GM23338 (cell line): ENCODE measurements around the gene NPAS3. TPM values are rescaled to one million over a fixed set of nuclear protein-coding genes. Genes with fewer than 3 reads are reported as not detected.

Source experiments
- ATAC-seq: fragments of 200-7000 bp; cut with Tn5 transposase; 3 replicates; pipeline ENCODE4 v1.9.1; 2020
- DNase-seq: peaks from one replicate; pipeline ENCODE4 v3.0.0-alpha.2; 2015; ENCODE audit warnings: low spot score
- H2AFZ ChIP-seq: fragments of 200-600 bp; sonication (generic); 2 replicates; pipeline ENCODE4 v1.8.0; 2016; ENCODE audit warnings: antibody characterized with exemption, mild to moderate bottlenecking, moderate library complexity
- H3F3A ChIP-seq: fragments of 200-600 bp; sonication (generic); replicated peaks from 2 replicates; pipeline ENCODE4 v1.8.0; 2017; ENCODE audit warnings: antibody characterized with exemption, mixed run types, low read depth
- H3K27ac ChIP-seq: fragments of 200-600 bp; sonication (generic); 2 replicates; pipeline ENCODE4 v1.6.1; 2016; ENCODE audit warnings: low read depth
- H3K27me3 ChIP-seq: fragments of 200-600 bp; sonication (generic); 2 replicates; pipeline ENCODE4 v1.8.0; 2016; ENCODE audit warnings: mild to moderate bottlenecking, mixed run types, moderate library complexity; ENCODE audit not compliant: insufficient read depth
- H3K36me3 ChIP-seq: fragments of 200-600 bp; sonication (generic); 2 replicates; pipeline ENCODE4 v1.8.0; 2016; ENCODE audit warnings: mild to moderate bottlenecking; ENCODE audit not compliant: insufficient read depth
- H3K4me1 ChIP-seq: fragments of 200-600 bp; sonication (generic); 2 replicates; pipeline ENCODE4 v1.8.0; 2016; ENCODE audit warnings: mild to moderate bottlenecking, moderate library complexity; ENCODE audit not compliant: insufficient read depth
- H3K4me2 ChIP-seq: fragments of 200-600 bp; sonication (generic); 2 replicates; pipeline ENCODE4 v1.7.1; 2017; ENCODE audit warnings: mixed run types
- H3K4me3 ChIP-seq: fragments of 200-600 bp; sonication (generic); 2 replicates; pipeline ENCODE4 v1.6.1; 2016; ENCODE audit warnings: mixed run types
- H3K79me2 ChIP-seq: fragments of 200-600 bp; sonication (generic); replicated peaks from 2 replicates; pipeline ENCODE4 v1.8.0; 2017; ENCODE audit warnings: mild to moderate bottlenecking; ENCODE audit not compliant: insufficient read depth
- H3K9me2 ChIP-seq: fragments of 200-600 bp; sonication (generic); 2 replicates; pipeline ENCODE4 v1.8.0; 2017; ENCODE audit not compliant: insufficient read depth
- H4K20me1 ChIP-seq: fragments of 200-600 bp; sonication (generic); replicated peaks from 2 replicates; pipeline ENCODE4 v1.8.0; 2017; ENCODE audit warnings: mild to moderate bottlenecking; ENCODE audit not compliant: insufficient read depth
- H3K27ac Mint-ChIP-seq: 2 replicates; pipeline ENCODE4 v1.8.0; 2020; ENCODE audit warnings: inconsistent platforms, mild to moderate bottlenecking, moderate library complexity, mixed read lengths
- H3K27me3 Mint-ChIP-seq: 3 replicates; pipeline ENCODE4 v1.8.0; 2022; ENCODE audit warnings: low read depth, mild to moderate bottlenecking, moderate library complexity, mixed read lengths, inconsistent platforms; ENCODE audit not compliant: insufficient read depth, poor library complexity
- H3K36me3 Mint-ChIP-seq: 3 replicates; pipeline ENCODE4 v1.8.0; 2021; ENCODE audit warnings: low read depth, mild to moderate bottlenecking, inconsistent platforms, moderate library complexity, mixed read lengths
- H3K4me1 Mint-ChIP-seq: 3 replicates; pipeline ENCODE4 v1.8.0; 2020; ENCODE audit warnings: mild to moderate bottlenecking, inconsistent platforms, mixed read lengths
- H3K4me3 Mint-ChIP-seq: 3 replicates; pipeline ENCODE4 v1.8.0; 2021; ENCODE audit warnings: moderate library complexity, mild to moderate bottlenecking, inconsistent platforms, mixed read lengths
- H3K9me3 Mint-ChIP-seq: 3 replicates; pipeline ENCODE4 v1.8.0; 2020; ENCODE audit warnings: moderate library complexity, mild to moderate bottlenecking, inconsistent platforms, mixed read lengths
- CREB1 ChIP-seq: fragments of 250-450 bp; sonication (Bioruptor Pico); IDR thresholded peaks from 2 replicates; pipeline ENCODE4 v1.5.0; 2020; ENCODE audit warnings: low read depth, mild to moderate bottlenecking, moderate library complexity
- CTCF ChIP-seq, 2 experiments: fragments of 200-600 bp in 1 of 2; sonication (generic) in 1 of 2; conservative IDR thresholded peaks; 2 replicates each; pipeline versions ENCODE4 v1.5.1 to v1.6.1; 2016 to 2017; ENCODE audit warnings: antibody characterized with exemption in 2 of 2, low read depth in 2 of 2, mild to moderate bottlenecking in 2 of 2, moderate library complexity in 1 of 2
- EZH2 ChIP-seq: fragments of 200-600 bp; sonication (generic); IDR thresholded peaks from one replicate; pipeline ENCODE4 v1.8.0; 2017; ENCODE audit warnings: antibody characterized with exemption, mild to moderate bottlenecking, low read depth; ENCODE audit not compliant: unreplicated experiment
- EZH2phosphoT487 ChIP-seq: fragments of 200-600 bp; sonication (generic); IDR thresholded peaks from one replicate; pipeline ENCODE4 v1.8.1; 2018; ENCODE audit warnings: antibody characterized with exemption; ENCODE audit not compliant: unreplicated experiment
- JUNB ChIP-seq: IDR thresholded peaks from one replicate; pipeline ENCODE4 v1.6.1; 2016; ENCODE audit warnings: antibody characterized with exemption; ENCODE audit not compliant: unreplicated experiment
- NANOG ChIP-seq: IDR thresholded peaks from 2 replicates; pipeline ENCODE4 v1.6.1; 2016; ENCODE audit warnings: antibody characterized with exemption, borderline replicate concordance
- POLR2AphosphoS5 ChIP-seq: IDR thresholded peaks from 2 replicates; pipeline ENCODE4 v1.6.1; 2016; ENCODE audit warnings: antibody characterized with exemption, low read depth
- STAT1 ChIP-seq: IDR thresholded peaks from one replicate; pipeline ENCODE4 v1.6.1; 2016; ENCODE audit warnings: antibody characterized with exemption; ENCODE audit not compliant: unreplicated experiment
- ZNF331 ChIP-seq: fragments of 250-450 bp; sonication (Bioruptor Pico); IDR thresholded peaks from 2 replicates; pipeline ENCODE4 v1.5.0; 2020; ENCODE audit warnings: low read depth, mild to moderate bottlenecking, moderate library complexity
- polyA plus RNA-seq: library from polyadenylated mRNA; unstranded; fragments of >200 nt; fragmentation: Nextera tagmentation; extraction: Ambion mirVana; gene quantifications from 2 replicates; pipeline ENCODE4 v1.2.1, GENCODE V29; 2016
- total RNA-seq: library from RNA; depleted of rRNA; stranded (reverse); fragments of >200 nt; shearing (Covaris generic); gene quantifications from 2 replicates; pipeline ENCODE4 v1.2.3, GENCODE V29; 2014
- TF ChIP-seq, protein P1 (sequence below): IDR thresholded peaks from 2 replicates; pipeline ENCODE4 v1.6.1; 2016; ENCODE audit warnings: antibody characterized with exemption
- TF ChIP-seq, protein P2 (sequence below): IDR thresholded peaks from one replicate; pipeline ENCODE4 v1.6.1; 2018; ENCODE audit warnings: antibody characterized with exemption; ENCODE audit not compliant: unreplicated experiment

Gene NPAS3
- total and polyA plus RNA-seq, 2 experiments from 2014 or later, result 0.17 to 0.19 TPM

GRCh38 chr14:33846100-33846824, 907.6 kb downstream of the NPAS3 start (continued):
- TF ChIP-seq POLR2AphosphoS5 (no peak), NANOG (no peak), CREB1 (no peak), ZNF331 (CRISPR knock-in tag) (no peak), CTCF (conservative IDR thresholded peaks at IDR 0.05; ENCODE audit: low read depth in 2 of 2) (no peak), JUNB (no peak), STAT1 (no peak)
- TF ChIP-seq, protein P1, sequence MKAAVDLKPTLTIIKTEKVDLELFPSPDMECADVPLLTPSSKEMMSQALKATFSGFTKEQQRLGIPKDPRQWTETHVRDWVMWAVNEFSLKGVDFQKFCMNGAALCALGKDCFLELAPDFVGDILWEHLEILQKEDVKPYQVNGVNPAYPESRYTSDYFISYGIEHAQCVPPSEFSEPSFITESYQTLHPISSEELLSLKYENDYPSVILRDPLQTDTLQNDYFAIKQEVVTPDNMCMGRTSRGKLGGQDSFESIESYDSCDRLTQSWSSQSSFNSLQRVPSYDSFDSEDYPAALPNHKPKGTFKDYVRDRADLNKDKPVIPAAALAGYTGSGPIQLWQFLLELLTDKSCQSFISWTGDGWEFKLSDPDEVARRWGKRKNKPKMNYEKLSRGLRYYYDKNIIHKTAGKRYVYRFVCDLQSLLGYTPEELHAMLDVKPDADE, result no peak
- TF ChIP-seq, protein P2, sequence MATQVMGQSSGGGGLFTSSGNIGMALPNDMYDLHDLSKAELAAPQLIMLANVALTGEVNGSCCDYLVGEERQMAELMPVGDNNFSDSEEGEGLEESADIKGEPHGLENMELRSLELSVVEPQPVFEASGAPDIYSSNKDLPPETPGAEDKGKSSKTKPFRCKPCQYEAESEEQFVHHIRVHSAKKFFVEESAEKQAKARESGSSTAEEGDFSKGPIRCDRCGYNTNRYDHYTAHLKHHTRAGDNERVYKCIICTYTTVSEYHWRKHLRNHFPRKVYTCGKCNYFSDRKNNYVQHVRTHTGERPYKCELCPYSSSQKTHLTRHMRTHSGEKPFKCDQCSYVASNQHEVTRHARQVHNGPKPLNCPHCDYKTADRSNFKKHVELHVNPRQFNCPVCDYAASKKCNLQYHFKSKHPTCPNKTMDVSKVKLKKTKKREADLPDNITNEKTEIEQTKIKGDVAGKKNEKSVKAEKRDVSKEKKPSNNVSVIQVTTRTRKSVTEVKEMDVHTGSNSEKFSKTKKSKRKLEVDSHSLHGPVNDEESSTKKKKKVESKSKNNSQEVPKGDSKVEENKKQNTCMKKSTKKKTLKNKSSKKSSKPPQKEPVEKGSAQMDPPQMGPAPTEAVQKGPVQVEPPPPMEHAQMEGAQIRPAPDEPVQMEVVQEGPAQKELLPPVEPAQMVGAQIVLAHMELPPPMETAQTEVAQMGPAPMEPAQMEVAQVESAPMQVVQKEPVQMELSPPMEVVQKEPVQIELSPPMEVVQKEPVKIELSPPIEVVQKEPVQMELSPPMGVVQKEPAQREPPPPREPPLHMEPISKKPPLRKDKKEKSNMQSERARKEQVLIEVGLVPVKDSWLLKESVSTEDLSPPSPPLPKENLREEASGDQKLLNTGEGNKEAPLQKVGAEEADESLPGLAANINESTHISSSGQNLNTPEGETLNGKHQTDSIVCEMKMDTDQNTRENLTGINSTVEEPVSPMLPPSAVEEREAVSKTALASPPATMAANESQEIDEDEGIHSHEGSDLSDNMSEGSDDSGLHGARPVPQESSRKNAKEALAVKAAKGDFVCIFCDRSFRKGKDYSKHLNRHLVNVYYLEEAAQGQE, result no peak

- H2AFZ ChIP-seq, result no peak overlapping the region
- H3F3A ChIP-seq, result no peaks in the 10 kb centered on the region
- no peaks in the 10 kb centered on the region for H4K20me1 ChIP-seq
- peaks cover 4% of the 10 kb centered on the region for H3K27me3 Mint-ChIP-seq
- H3K27ac Mint-ChIP-seq, result no peak overlapping the region
- peaks cover 24% of the 10 kb centered on the region for H3K4me1 Mint-ChIP-seq
- H3K4me3 ChIP-seq, result no peak overlapping the region
- ATAC-seq, result no peak
- no peak for DNase-seq
- peaks cover 9% of the 10 kb centered on the region; the same call in 1 of the 2 replicates for H3K9me2 ChIP-seq
- H3K79me2 ChIP-seq, result no peaks in the 10 kb centered on the region
- no peaks in the 10 kb centered on the region for H3K36me3 Mint-ChIP-seq
- no peak overlapping the region for H3K4me3 Mint-ChIP-seq
- no peaks in the 10 kb centered on the region; the same call in 2 of the 3 replicates for H3K9me3 Mint-ChIP-seq
- peaks cover 14% of the 10 kb centered on the region for H3K4me1 ChIP-seq
- no peak overlapping the region for H3K27ac ChIP-seq
- H3K27me3 ChIP-seq, result no peaks in the 10 kb centered on the region
- no peaks in the 10 kb centered on the region for H3K36me3 ChIP-seq
- H3K4me2 ChIP-seq, result no peak overlapping the region
- TF ChIP-seq STAT1 (no peak), CTCF (conservative IDR thresholded peaks at IDR 0.05; ENCODE audit: low read depth in 2 of 2) (no peak), EZH2phosphoT487 (no peak), ZNF331 (CRISPR knock-in tag) (no peak), CREB1 (no peak), NANOG (no peak), POLR2AphosphoS5 (no peak), EZH2 (no peak), JUNB (no peak)
- TF ChIP-seq, protein P2, result no peak
- TF ChIP-seq, protein P1, result no peak
These were observed 908.4 kb downstream of the NPAS3 start for GRCh38 chr14:33847066-33847465.
